ENCODE results near the gene CRK.

Gene CRK

DNA sequence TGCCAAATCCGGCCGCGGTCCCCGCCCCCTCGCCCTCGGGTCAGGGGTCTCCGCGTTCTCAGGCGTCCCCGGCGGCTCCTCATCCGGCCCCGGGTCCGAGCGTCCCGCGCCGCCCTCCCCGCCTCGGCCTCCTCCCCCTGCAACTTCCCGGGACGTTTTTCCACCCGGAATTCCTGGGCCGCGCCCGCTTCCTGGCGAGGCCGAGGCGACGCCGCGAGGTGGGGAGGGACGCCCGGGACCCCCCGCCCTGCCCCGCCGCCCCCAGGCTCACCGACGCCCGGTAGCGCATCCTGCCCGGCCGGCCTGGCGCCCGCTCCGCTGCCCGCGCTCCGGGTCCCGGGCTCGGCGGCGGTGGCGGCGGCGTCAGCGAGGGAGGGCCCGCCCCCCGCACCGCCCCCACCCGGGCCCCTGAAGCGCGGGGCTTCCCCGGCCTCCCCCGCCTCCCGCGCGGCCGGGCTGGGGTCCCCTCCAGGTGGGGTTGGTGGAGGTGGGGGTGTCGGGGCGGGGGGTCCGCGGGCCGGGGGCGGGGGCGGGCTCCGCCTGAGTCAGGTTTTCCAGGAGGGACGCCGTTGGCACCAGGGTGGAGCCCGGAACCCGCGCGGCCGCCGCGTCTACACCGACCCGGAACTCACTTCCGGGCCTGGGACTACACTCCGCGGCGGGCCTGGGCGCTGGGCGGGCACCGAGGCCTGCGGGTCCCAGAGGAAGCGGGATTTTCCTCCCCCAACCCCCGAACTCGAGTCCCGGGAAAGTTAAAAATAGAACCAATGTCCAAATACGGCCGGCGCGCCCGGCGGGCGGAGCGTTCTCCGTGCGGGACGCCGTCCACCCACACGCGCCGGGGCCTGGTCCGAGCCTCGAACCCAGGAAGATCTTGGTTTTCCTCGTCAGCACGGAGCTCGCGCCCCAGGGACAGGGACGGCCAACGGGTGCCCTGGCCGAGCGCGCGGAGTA, 29.7 kb upstream of the CRK start:
- DNase-seq, result peak; percentile 59

GRCh38 chr17:1484676-1485422, 28.8 kb upstream of the CRK start:
- peak; percentile 61 for DNase-seq

DNA sequence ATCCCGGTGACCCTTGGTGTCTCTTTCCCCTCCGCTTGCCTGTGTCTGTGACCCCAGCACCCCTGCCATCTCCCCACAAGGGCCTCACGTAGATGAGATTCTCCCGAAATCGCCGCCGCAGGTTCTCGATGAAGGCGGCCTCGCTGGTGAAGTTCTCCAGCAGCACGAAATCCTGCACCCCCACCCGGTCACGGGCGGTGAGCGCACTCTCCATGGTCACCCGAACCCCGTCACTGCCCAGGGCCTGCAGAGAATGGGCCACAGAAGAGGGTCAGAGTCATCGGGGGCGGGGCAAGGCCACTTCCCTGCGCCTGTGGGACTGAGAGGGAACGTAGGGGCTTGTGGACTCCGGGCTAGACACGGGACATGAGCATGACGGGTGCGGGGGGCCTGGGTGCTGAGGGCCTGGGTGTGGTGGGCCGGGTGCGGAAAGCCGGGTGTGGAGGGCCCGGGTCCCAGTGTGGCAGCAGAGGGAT, 28.1 kb upstream of the CRK start:
- DNase-seq, result no peak

GRCh38 chr17:1482680-1483079, 26.6 kb upstream of the CRK start:
- no peak for DNase-seq

- no peak for DNase-seq
Measured at GRCh38 chr17:1481736-1482135, 25.7 kb upstream of the CRK start.

GRCh38 chr17:1480747-1481465, 24.9 kb upstream of the CRK start:
- DNase-seq, result no peak

- no peak for DNase-seq
Measured at GRCh38 chr17:1478418-1478817, 22.4 kb upstream of the CRK start.

GRCh38 chr17:1475321-1475854, 19.4 kb upstream of the CRK start:
- DNase-seq, result no peak

DNA sequence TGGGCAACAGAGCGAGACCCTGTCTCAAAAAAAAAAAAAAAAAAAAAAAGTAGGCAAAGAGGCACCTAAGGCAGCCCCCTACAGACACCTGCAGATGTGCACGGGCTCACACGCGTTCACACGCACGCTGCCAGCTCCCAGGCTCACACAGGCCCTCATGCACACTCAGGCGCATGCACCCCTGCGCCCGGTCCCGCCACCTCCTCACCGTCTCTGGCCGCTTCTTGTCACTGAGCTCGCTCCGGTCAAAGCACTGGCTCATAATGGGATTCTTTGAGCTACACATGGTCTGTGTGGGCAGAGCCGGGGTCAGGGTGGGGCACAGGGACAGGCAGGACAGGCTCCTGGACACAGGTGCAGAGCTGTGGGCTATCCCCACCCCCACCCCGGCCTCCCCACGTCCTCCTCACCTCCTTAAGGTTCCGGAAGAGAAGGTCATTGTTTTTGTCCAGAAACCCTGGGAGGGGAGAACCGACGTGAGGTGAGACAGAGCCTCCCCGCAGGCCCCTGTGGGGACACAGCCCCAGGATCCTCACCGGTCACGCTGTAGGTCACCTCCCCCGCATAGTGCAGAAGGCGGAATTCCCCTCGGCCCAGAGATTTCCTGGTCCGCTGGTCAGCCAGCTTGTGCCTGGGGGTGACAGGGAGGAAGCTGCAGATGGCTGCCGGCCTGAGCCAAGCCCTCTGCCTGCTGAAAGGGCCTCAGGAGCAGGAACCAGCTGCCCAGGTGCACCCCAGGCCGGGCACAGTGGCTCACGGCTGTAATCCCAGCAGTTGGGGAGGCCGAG, 18.6 kb upstream of the CRK start:
- no peak for DNase-seq

- no peak for DNase-seq
Measured at GRCh38 chr17:1473841-1474240, 17.8 kb upstream of the CRK start.

- DNase-seq, result no peak
Measured at GRCh38 chr17:1473170-1473569, 17.1 kb upstream of the CRK start.

- DNase-seq, result peak; percentile 32
Measured at GRCh38 chr17:1471911-1472821, 16.1 kb upstream of the CRK start.

GRCh38 chr17:1471490-1471889, 15.5 kb upstream of the CRK start:
- DNase-seq, result no peak

GRCh38 chr17:1470755-1471462, 14.9 kb upstream of the CRK start:
- DNase-seq, result no peak

GRCh38 chr17:1470071-1470754, 14.2 kb upstream of the CRK start:
- no peak for DNase-seq

GRCh38 chr17:1469231-1469852, 13.3 kb upstream of the CRK start:
- no peak for DNase-seq

DNA sequence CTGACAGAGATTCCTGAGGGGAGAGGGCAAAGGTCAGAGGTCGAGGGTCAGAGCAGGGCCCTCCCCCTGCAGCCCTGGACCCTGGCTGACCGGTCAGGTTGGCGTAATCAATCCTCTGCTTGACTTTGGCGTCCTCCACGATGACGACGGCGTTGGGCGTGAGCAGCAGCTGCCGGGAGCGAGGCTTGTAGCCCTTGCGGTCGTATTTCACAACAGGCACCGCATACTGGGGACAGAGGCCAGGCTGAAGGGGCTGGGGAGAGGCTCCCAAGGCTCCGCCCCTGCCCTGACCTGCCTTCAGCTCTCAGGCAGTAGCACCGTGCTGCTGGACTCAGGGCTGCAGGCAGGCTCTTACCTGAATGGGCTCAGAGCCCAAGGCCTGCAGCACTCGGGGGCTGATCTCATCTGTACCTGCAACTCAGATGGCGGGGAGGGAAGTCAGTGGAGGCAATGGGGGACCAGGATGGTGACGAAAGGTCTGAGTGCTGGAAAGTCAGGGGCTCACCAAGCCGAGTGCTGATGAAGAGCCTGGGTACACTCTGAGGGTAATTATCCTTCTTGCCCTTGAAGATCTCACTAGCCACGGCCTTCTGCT, 12.0 kb upstream of the CRK start:
- no peak for DNase-seq

DNA sequence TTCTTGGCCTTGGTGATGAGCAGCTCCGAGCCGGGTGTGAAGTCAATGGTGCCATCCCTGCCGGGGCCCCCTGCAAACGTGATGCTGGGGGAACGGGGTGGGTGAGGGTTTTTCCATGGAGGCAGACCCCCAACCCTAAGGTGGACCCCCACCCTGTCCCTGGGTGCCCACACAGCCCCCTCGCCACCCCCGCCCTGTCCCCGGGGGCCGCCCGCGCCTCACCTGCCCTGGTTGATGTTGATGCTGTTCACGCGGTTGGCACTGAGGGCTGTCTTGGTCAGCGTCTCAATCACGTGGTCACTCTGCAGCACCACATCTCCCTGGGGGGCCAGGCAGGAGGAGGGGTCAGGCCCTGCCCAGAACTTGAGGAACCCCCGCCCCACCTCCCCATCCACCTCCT, 11.2 kb upstream of the CRK start:
- DNase-seq, result no peak

- DNase-seq, result no peak
Measured at GRCh38 chr17:1464186-1464585, 8.2 kb upstream of the CRK start.

All from NCI-H69 (cell line).